K562 (cell line): Measurements from ENCODE around the gene NDUFAF5. TPM values are rescaled to one million over a fixed set of nuclear protein-coding genes. Genes with fewer than 3 reads are reported as not detected.
"Not testable (repeated sequence)": the region's sequence is repeated elsewhere in the genome, so short reads cannot be mapped to it uniquely, and the experiment has no call there.

Experiments
- ATAC-seq: fragments of 200-7000 bp; cut with Tn5 transposase; 3 replicates; pipeline ENCODE4 v1.9.1; 2020; ENCODE audit warnings: moderate library complexity
- BruUV-seq: library from RNA; stranded (reverse); fragments of 400-500 nt; replicated peaks from 2 replicates; lab custom pipeline; 2021; lab: Mats Ljungman, UMichigan
- CTCF ChIA-PET: fragments of 300-600 bp; formaldehyde crosslinking; extraction: SDS; loops from one replicate; lab custom pipeline; 2021; ENCODE audit warnings: low intra/inter-chr PET ratio; lab: Yijun Ruan, JAX
- POLR2A ChIA-PET: fragments of 300-600, 350-650 bp; sonication (Branson Sonifier 250); formaldehyde crosslinking; extraction: SDS; loops from one replicate; lab custom pipeline; 2021; ENCODE audit warnings: antibody characterized with exemption, inconsistent platforms; lab: Yijun Ruan, JAX
- DNase-seq, 4 experiments: peaks; one replicate each; pipeline versions ENCODE4 v3.0.0 to v3.0.0-alpha.2; 2011 to 2018; ENCODE audit warnings: low spot score in 3 of 4, mixed read lengths in 3 of 4; ENCODE audit errors: extremely low read depth in 1 of 4
- FAIRE-seq: peaks from 2 replicates; lab custom pipeline; 2011; peaks lifted over from hg19 to GRCh38; lab: Jason Lieb, UNC
- H2AFZ ChIP-seq: 2 replicates; pipeline ENCODE4 v1.6.0; 2011; ENCODE audit warnings: low read depth, low read length, control low read depth, inconsistent platforms
- H3K27ac ChIP-seq: fragments of 200-600 bp; 3 replicates; pipeline ENCODE4 v1.8.0; 2011; ENCODE audit warnings: low read depth, mild to moderate bottlenecking, control low read depth, inconsistent platforms, low read length, moderate library complexity, mixed read lengths; ENCODE audit errors: extremely low read depth
- H3K27me3 ChIP-seq, 2 experiments: fragments of 300-600 bp in 1 of 2; 2 replicates in 1 of 2; 3 replicates in 1 of 2; pipeline versions ENCODE4 v1.6.0 to v1.8.0; 2011; ENCODE audit warnings: inconsistent platforms in 2 of 2, low read length in 2 of 2, mild to moderate bottlenecking in 1 of 2, mixed read lengths in 1 of 2, moderate library complexity in 1 of 2; ENCODE audit not compliant: control insufficient read depth in 2 of 2, insufficient read depth in 2 of 2
- H3K36me3 ChIP-seq: fragments of 300-600 bp; 3 replicates; pipeline ENCODE4 v1.8.0; 2011; ENCODE audit warnings: mild to moderate bottlenecking, low read length, inconsistent platforms; ENCODE audit not compliant: control insufficient read depth, insufficient read depth
- H3K4me1 ChIP-seq, 2 experiments: fragments of 200-600 bp in 1 of 2; replicated peaks in 1 of 2; 2 replicates in 1 of 2; 3 replicates in 1 of 2; pipeline versions ENCODE4 v1.5.1 to v1.8.0; 2011; ENCODE audit warnings: inconsistent platforms in 2 of 2, low read length in 2 of 2, mild to moderate bottlenecking in 1 of 2, mixed read lengths in 1 of 2, moderate library complexity in 1 of 2; ENCODE audit not compliant: control insufficient read depth in 2 of 2, insufficient read depth in 2 of 2
- H3K4me2 ChIP-seq: 2 replicates; pipeline ENCODE4 v1.6.1; 2011; ENCODE audit warnings: low read length, control low read depth, inconsistent platforms, mixed read lengths; ENCODE audit not compliant: insufficient read depth
- H3K4me3 ChIP-seq: fragments of 200-600 bp; sonication (generic), shearing (Covaris generic); 2 replicates; pipeline ENCODE4 v1.5.1; 2016; ENCODE audit warnings: control low read depth, inconsistent platforms
- H3K79me2 ChIP-seq: fragments of 200-600 bp; 3 replicates; pipeline ENCODE4 v1.8.0; 2011; ENCODE audit warnings: low read length, inconsistent platforms; ENCODE audit not compliant: control insufficient read depth, insufficient read depth
- H3K9ac ChIP-seq, 2 experiments: 2 replicates each; pipeline versions ENCODE4 v1.6.0 to v1.6.1; 2011; ENCODE audit warnings: low read depth in 2 of 2, low read length in 2 of 2, control low read depth in 1 of 2, inconsistent platforms in 1 of 2, mild to moderate bottlenecking in 1 of 2, mixed read lengths in 1 of 2; ENCODE audit not compliant: insufficient read depth in 1 of 2
- H3K9me1 ChIP-seq: one replicate; pipeline ENCODE4 v1.6.0; 2011; ENCODE audit warnings: inconsistent platforms, mild to moderate bottlenecking, low read length, moderate library complexity; ENCODE audit not compliant: control insufficient read depth, insufficient read depth
- H3K9me3 ChIP-seq: replicated peaks from 2 replicates; pipeline ENCODE4 v1.5.1; 2011; ENCODE audit warnings: low read depth, low read length, inconsistent platforms; ENCODE audit not compliant: control insufficient read depth, insufficient read depth
- H4K20me1 ChIP-seq: replicated peaks from 2 replicates; pipeline ENCODE4 v1.6.1; 2011; ENCODE audit warnings: low read length, inconsistent platforms, mixed read lengths; ENCODE audit not compliant: control insufficient read depth, insufficient read depth
- CSDE1 ChIP-seq, 2 experiments: fragments of 450-650 bp; IDR thresholded peaks; 2 replicates each; pipeline ENCODE4 v1.6.1; 2016; ENCODE audit warnings: mild to moderate bottlenecking in 1 of 2
- GATAD2B ChIP-seq: fragments of 450-650 bp; IDR thresholded peaks from 2 replicates; pipeline ENCODE4 v1.6.1; 2017; ENCODE audit warnings: mild to moderate bottlenecking, borderline replicate concordance
- MYNN ChIP-seq, 2 experiments: sonication (generic); formaldehyde crosslinking in 1 of 2; IDR thresholded peaks; 2 replicates each; pipeline versions ENCODE4 v1.5.0 to v1.6.1; 2016 to 2020; ENCODE audit warnings: antibody characterized with exemption in 1 of 2, missing genetic modification reagents in 1 of 2
- PPARD ChIP-seq: fragments of 250-450 bp; sonication (Bioruptor Pico); IDR thresholded peaks from 2 replicates; pipeline ENCODE4 v1.8.0; 2022; ENCODE audit warnings: inconsistent platforms, mild to moderate bottlenecking, moderate library complexity
- TCF7 ChIP-seq: sonication (generic); IDR thresholded peaks from 2 replicates; pipeline ENCODE4 v1.6.1; 2016; ENCODE audit warnings: antibody characterized with exemption, borderline replicate concordance
- XRCC4 ChIP-seq: IDR thresholded peaks from one replicate; pipeline ENCODE4 v1.6.1; 2011; ENCODE audit not compliant: insufficient read depth, insufficient read length; ENCODE audit errors: extremely low read depth
- ZNF121 ChIP-seq: sonication (generic); formaldehyde crosslinking; conservative IDR thresholded peaks from 2 replicates; pipeline ENCODE4 v1.8.0; 2022; ENCODE audit warnings: missing genetic modification reagents
- ZNF408 ChIP-seq: fragments of 250-450 bp; sonication (Bioruptor Pico); IDR thresholded peaks from 2 replicates; pipeline ENCODE4 v1.4.0; 2020; ENCODE audit warnings: low read depth, mild to moderate bottlenecking, moderate library complexity
- WGBS: fragments of 100-300 bp; shearing (Covaris generic); methylation state at CpG from one replicate; pipeline ENCODE4 v1.1.6; 2016; ENCODE audit warnings: low coverage, mixed read lengths; ENCODE audit not compliant: insufficient coverage; ENCODE audit errors: missing lambda C conversion rate; 5-methylcytosine and 5-hydroxymethylcytosine counted together
- in situ Hi-C: fragments of 300-500 bp; cut with MboI; formaldehyde crosslinking; loops from 4 replicates; pipeline ENCODE4 v1.15.0; 2018; ENCODE audit warnings: inconsistent platforms, mixed read lengths
- intact Hi-C: fragments of 100-400 bp; cut with micrococcal nuclease; formaldehyde crosslinking; loops from 2 replicates; pipeline ENCODE4 v1.14.2; 2022
- polyA plus RNA-seq, 8 experiments: library from polyadenylated mRNA; depleted of rRNA in 4 of 8; stranded (reverse) in 5 of 8; unstranded in 3 of 8; fragments of >200 nt; fragmentation: Nextera tagmentation in 2 of 8; fragmentation: Illumina TruSeq in 1 of 8; extraction: Ambion mirVana in 2 of 8; extraction: Trizol in 1 of 8; gene quantifications; 2 replicates each; pipeline versions ENCODE4 v1.2.1 to v1.2.3, GENCODE V29; 2011 to 2014; ENCODE audit warnings: inconsistent platforms in 1 of 8, missing spikeins in 1 of 8
- total RNA-seq, 7 experiments: library from RNA; depleted of rRNA in 6 of 7; stranded (reverse); fragments of >200 nt in 6 of 7; fragmentation: Illumina TruSeq in 2 of 7; extraction: Trizol in 2 of 7; gene quantifications; 2 replicates each; pipeline versions ENCODE4 v1.2.1 to v1.2.3, GENCODE V29; 2011 to 2021; ENCODE audit warnings: low replicate concordance in 1 of 7
- TF ChIP-seq, protein P1 (sequence below): IDR thresholded peaks from 3 replicates; pipeline ENCODE4 v1.6.1; 2011; ENCODE audit warnings: borderline replicate concordance, mild to moderate bottlenecking; ENCODE audit not compliant: insufficient read length, insufficient read depth

The NDUFAF5 gene
- total and polyA plus RNA-seq, 9 of the 15 experiments (the other 6 are each of a cell fraction or from before 2014, with no cell fraction given) = 17.2 to 33.1 (median 27.3) TPM

DNA sequence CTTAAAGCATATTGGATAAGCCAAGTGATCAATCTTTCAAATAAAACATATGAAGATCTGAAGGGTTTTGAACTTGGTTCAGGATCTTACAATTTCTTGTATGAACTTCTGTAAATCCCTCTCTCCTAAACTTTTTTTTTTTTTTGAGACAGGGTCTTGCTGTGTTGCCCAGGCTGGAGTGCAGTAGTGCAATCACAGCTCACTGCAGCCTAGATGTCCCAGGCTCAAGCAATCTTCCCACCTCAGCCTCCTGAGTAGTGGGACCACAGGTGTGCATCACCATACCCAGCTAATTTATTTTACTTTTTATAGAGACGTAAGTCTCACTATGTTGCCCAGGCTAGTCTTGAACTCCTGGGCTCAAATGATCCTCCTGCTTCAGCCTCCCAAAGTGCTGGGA lies 46.6 kb upstream of the NDUFAF5 start:
- H3K79me2 ChIP-seq, in situ Hi-C loops, DNase-seq, H4K20me1 ChIP-seq, FAIRE-seq, H3K4me2 ChIP-seq, POLR2A ChIA-PET, H3K9me3 ChIP-seq, intact Hi-C loops, H3K4me3 ChIP-seq, ATAC-seq, H2AFZ ChIP-seq, H3K9ac ChIP-seq, H3K9me1 ChIP-seq, CTCF ChIA-PET, H3K27me3 ChIP-seq, H3K4me1 ChIP-seq, H3K27ac ChIP-seq, BruUV-seq: not testable (repeated sequence)
- peak; percentile 64 for TF ChIP-seq ZNF121 (CRISPR knock-in tag)
- peaks cover 45% of the 10 kb centered on the region for H3K36me3 ChIP-seq
- 91% methylated on average over 1 of the region's 1 CpG for WGBS

DNA sequence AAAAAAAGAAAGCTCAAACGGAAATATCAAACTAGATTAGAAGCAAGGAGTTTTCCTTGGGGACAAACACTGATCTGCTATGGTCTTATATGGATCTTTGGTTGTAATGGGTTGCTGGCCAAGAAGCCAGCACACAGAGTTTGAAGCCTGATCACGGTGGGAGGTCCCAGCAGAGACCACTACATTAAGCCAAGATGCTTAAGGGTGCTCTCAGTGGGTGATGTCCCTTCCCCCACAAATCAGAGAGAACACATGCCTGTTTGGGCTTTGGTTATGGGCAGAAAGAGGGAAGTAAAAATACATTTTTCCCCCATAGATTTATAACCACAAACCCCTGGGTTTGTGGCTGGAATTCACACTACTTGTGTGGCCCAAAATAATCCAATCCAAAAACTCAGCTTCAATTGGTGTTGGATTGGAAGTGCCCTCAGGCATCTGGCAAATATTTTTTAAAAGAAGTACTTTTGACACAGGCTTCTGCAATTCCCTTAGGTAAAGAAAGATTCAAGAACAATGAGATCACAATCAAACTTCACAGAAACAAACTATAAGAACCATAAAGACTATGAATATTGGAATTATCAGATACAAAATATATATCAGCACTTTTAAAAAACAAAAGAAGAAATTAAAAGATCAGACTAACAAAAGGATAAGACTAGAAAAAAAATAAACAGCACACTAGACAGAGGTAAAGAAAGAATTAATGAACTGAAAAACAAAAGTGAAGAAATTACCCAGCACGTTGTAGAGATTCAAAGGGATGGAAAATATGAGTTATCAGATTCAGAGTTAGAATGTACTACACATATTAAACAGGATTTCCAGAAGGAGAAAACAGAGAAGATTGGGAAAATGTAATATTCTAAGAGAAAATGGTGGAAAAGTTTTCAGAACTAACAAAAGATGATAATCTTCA lies 44.8 kb upstream of the NDUFAF5 start:
- Histone ChIP-seq H3K9me1 (no peaks in the 10 kb centered on the region), H3K4me1 (no peaks in the 10 kb centered on the region; a peak in 1 of 5 replicates), H3K4me2 (no peak overlapping the region), H3K4me3 (no peak overlapping the region), H2AFZ (no peak overlapping the region), H4K20me1 (no peaks in the 10 kb centered on the region), H3K27me3 (no peaks in the 10 kb centered on the region), H3K79me2 (no peaks in the 10 kb centered on the region; the same call in 2 of the 3 replicates), H3K9me3 (no peaks in the 10 kb centered on the region), H3K9ac (no peak overlapping the region), H3K36me3 (peaks cover 38% of the 10 kb centered on the region; the same call in 1 of the 3 replicates), H3K27ac (no peak overlapping the region)
- ChIA-PET CTCF (no interaction called here), POLR2A (no interaction called here)
- FAIRE-seq (no peak), ATAC-seq (no peak), DNase-seq (no peak)
- TF ChIP-seq MYNN (IDR thresholded peaks at IDR 0.05) = no peak
- no peak for TF ChIP-seq MYNN (CRISPR knock-in tag; IDR thresholded peaks at IDR 0.05)
- no peak for TF ChIP-seq TCF7
- no peak for TF ChIP-seq XRCC4
- TF ChIP-seq ZNF408 = no peak
- TF ChIP-seq, protein P1, sequence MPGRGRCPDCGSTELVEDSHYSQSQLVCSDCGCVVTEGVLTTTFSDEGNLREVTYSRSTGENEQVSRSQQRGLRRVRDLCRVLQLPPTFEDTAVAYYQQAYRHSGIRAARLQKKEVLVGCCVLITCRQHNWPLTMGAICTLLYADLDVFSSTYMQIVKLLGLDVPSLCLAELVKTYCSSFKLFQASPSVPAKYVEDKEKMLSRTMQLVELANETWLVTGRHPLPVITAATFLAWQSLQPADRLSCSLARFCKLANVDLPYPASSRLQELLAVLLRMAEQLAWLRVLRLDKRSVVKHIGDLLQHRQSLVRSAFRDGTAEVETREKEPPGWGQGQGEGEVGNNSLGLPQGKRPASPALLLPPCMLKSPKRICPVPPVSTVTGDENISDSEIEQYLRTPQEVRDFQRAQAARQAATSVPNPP = no peak
- no peak for TF ChIP-seq GATAD2B
- no peak for TF ChIP-seq PPARD
- TF ChIP-seq CSDE1 (IDR thresholded peaks at IDR 0.05) = no peak
- WGBS = 80% methylated on average over 3 of the region's 3 CpGs
- BruUV-seq = no TSS peak
- intact Hi-C loops (no loop called here), in situ Hi-C loops (no loop called here)
